ENCODE data around the gene ATP5PD. TPM values are rescaled to one million over a fixed set of nuclear protein-coding genes. Genes with fewer than 3 reads are reported as not detected.

ATP5PD gene
- total RNA-seq, 5 donors from 2014 or later (not counting 1 experiment from before 2014, with no cell fraction given), result 115 to 170 (median 139) TPM

- Mint-ChIP-seq H3K36me3 (no peaks in the 10 kb centered on the region), H3K4me3 (no peak overlapping the region), H3K4me1 (peaks cover 7 to 16% (median 10%) of the 10 kb centered on the region in 3 donors), H3K27ac (no peak overlapping the region), H3K27me3 (peaks cover 0 to 7% of the 10 kb centered on the region in 2 donors), H3K9me3 (no peaks in the 10 kb centered on the region)
- peaks cover 0 to 17% of the 10 kb centered on the region in 2 experiments for H3K27me3 ChIP-seq (replicated peaks in 1 of 2; ENCODE audit: control insufficient read depth in 2 of 2, extremely low read depth in 1 of 2, insufficient read depth in 2 of 2, low read length in 1 of 2)
- peaks cover 6 to 15% of the 10 kb centered on the region in 2 experiments for H3K4me1 ChIP-seq (ENCODE audit: control insufficient read depth in 1 of 2, extremely low read depth in 1 of 2, insufficient read depth in 2 of 2, low read length in 2 of 2)
- H3K27ac ChIP-seq (ENCODE audit: low read length), result no peak overlapping the region
- WGBS (ENCODE audit: insufficient coverage), result 88% methylated on average over 10 of the region's 10 CpGs
- no peaks in the 10 kb centered on the region for H3K9me3 ChIP-seq
- no peaks in the 10 kb centered on the region for H3K36me3 ChIP-seq (ENCODE audit: control insufficient read depth in 2 of 2, extremely low read depth in 1 of 2, insufficient read depth in 1 of 2, low read length in 1 of 2)
- CTCF ChIA-PET, result interaction anchor here in 1 of 2 donors (0.6 to 1.5 kb wide), 2 partner anchors 21 to 698 kb away, joined by 3 read pairs; no protein-coding TSS in a partner anchor
- no peak overlapping the region for H3K4me3 ChIP-seq (ENCODE audit: control insufficient read depth in 1 of 2, extremely low read depth in 1 of 2, low read length in 1 of 2)
- no peak for DNase-seq
- ATAC-seq (replicated peaks in 1 of 4), result no peak
- POLR2A ChIA-PET, result no interaction called here
These were observed 56.1 kb downstream of the ATP5PD start for GRCh38 chr17:74990581-74991105.

Other genes starting within 250 kb of the ATP5PD start
- gene GRIN2C, start 187.1 kb downstream of the ATP5PD start, total RNA-seq, result not detected
- 10 to 100 TPM in 3 of 5 donors, 1 to 10 TPM in 2; 4.2 to 20.7 (median 15.3) TPM for gene FDXR, start 174.0 kb downstream of the ATP5PD start, total RNA-seq
- gene FADS6, start 153.3 kb downstream of the ATP5PD start, total RNA-seq, result not detected
- not detected for gene USH1G, start 123.7 kb downstream of the ATP5PD start, total RNA-seq
- not detected for gene OTOP2, start 122.7 kb downstream of the ATP5PD start, total RNA-seq
- not detected for gene OTOP3, start 111.1 kb downstream of the ATP5PD start, total RNA-seq
- gene HID1, start 74.2 kb downstream of the ATP5PD start, total RNA-seq, result 10 to 100 TPM; 12.7 to 21.0 (median 14.5) TPM
- gene CDR2L, start 59.3 kb downstream of the ATP5PD start, total RNA-seq, result under 1 TPM in 4 of 5 donors, not detected in 1; 0.12 to 0.29 (median 0.19) TPM
- gene MRPL58, start 34.3 kb downstream of the ATP5PD start, total RNA-seq, result 10 to 100 TPM; 15.6 to 30.6 (median 26.6) TPM
- 10 to 100 TPM; 22.0 to 32.8 (median 29.0) TPM for gene KCTD2, start 256 bp upstream of the ATP5PD start, total RNA-seq
- gene SLC16A5, start 41.0 kb upstream of the ATP5PD start, total RNA-seq, result 10 to 100 TPM in 4 of 5 donors, 1 to 10 TPM in 1; 9.1 to 24.3 (median 16.8) TPM
- gene ARMC7, start 63.0 kb upstream of the ATP5PD start, total RNA-seq, result 10 to 100 TPM in 3 of 5 donors, 1 to 10 TPM in 2; 8.9 to 23.9 (median 18.8) TPM
- 10 to 100 TPM; 21.5 to 88.8 (median 70.1) TPM for gene NT5C, start 84.8 kb upstream of the ATP5PD start, total RNA-seq
- 10 to 100 TPM; 28.3 to 55.8 (median 45.4) TPM for gene JPT1, start 107.5 kb upstream of the ATP5PD start, total RNA-seq
- 100 to 1,000 TPM; 239 to 284 (median 269) TPM for gene SUMO2, start 136.0 kb upstream of the ATP5PD start, total RNA-seq
- 100 to 1,000 TPM in 3 of 5 donors, 10 to 100 TPM in 2; 56.2 to 128 (median 106) TPM for gene NUP85, start 158.7 kb upstream of the ATP5PD start, total RNA-seq
- gene GGA3, start 214.6 kb upstream of the ATP5PD start, total RNA-seq, result 100 to 1,000 TPM in 3 of 5 donors, 10 to 100 TPM in 2; 78.1 to 118 (median 102) TPM
- gene MRPS7, start 214.9 kb upstream of the ATP5PD start, total RNA-seq, result 10 to 100 TPM; 29.8 to 39.4 (median 33.6) TPM
- gene MIF4GD, start 224.3 kb upstream of the ATP5PD start, total RNA-seq, result 10 to 100 TPM; 27.1 to 45.6 (median 39.2) TPM
- gene SLC25A19, start 242.5 kb upstream of the ATP5PD start, total RNA-seq, result 10 to 100 TPM; 12.4 to 30.1 (median 25.9) TPM